GM19239 (cell line): Measurements from ENCODE around the gene C2CD5.
"Not testable (repeated sequence)": the region's sequence is repeated elsewhere in the genome, so short reads cannot be mapped to it uniquely, and the experiment has no call there.

Experiments used
- DNase-seq: peaks from one replicate; pipeline ENCODE4 v3.0.0; 2011; ENCODE audit warnings: low spot score; ENCODE audit not compliant: insufficient read length
- FAIRE-seq: peaks from 2 replicates; lab custom pipeline; 2011; peaks lifted over from hg19 to GRCh38; lab: Jason Lieb, UNC

The C2CD5 gene

GRCh38 chr12:22544038-22544979, at the start of gene C2CD5:
Gene C2CD5 (minus strand): TSS chr12:22544542. CDS start chr12:22544150, 392 bp downstream.
- FAIRE-seq: peak; percentile 76
- DNase-seq: peak; percentile 60

- FAIRE-seq (no peak), DNase-seq (no peak)
These were observed 49.5 kb upstream of the C2CD5 start for GRCh38 chr12:22593864-22594263.

GRCh38 chr12:22588817-22589216, 44.5 kb upstream of the C2CD5 start:
- no peak for FAIRE-seq
- no peak for DNase-seq

GRCh38 chr12:22578328-22578727, 34.0 kb upstream of the C2CD5 start:
- FAIRE-seq (no peak), DNase-seq (no peak)

GRCh38 chr12:22577667-22578066, 33.3 kb upstream of the C2CD5 start:
- no peak for FAIRE-seq

GRCh38 chr12:22576473-22576872, 32.1 kb upstream of the C2CD5 start:
- DNase-seq (no peak), FAIRE-seq (no peak)

More at GRCh38 chr12:22577667-22578066, 33.3 kb upstream of the C2CD5 start:
- DNase-seq: no peak

- FAIRE-seq (no peak), DNase-seq (no peak)
These were observed 31.7 kb upstream of the C2CD5 start for GRCh38 chr12:22576065-22576464.

- FAIRE-seq (no peak), DNase-seq (no peak)
These were observed 30.6 kb upstream of the C2CD5 start for GRCh38 chr12:22574921-22575320.

GRCh38 chr12:22573181-22573580, 28.8 kb upstream of the C2CD5 start:
- no peak for DNase-seq
- FAIRE-seq: no peak

GRCh38 chr12:22569253-22569652, 24.9 kb upstream of the C2CD5 start:
- DNase-seq (no peak), FAIRE-seq (no peak)

GRCh38 chr12:22562036-22563028, 18.0 kb upstream of the C2CD5 start:
- no peak for FAIRE-seq

GRCh38 chr12:22554750-22555149, 10.4 kb upstream of the C2CD5 start:
- FAIRE-seq, DNase-seq: not testable (repeated sequence)

More at GRCh38 chr12:22562036-22563028, 18.0 kb upstream of the C2CD5 start:
- no peak for DNase-seq

- DNase-seq: no peak
- FAIRE-seq: no peak
These were observed 7.3 kb upstream of the C2CD5 start for GRCh38 chr12:22551624-22552023.

GRCh38 chr12:22545255-22545654, 913 bp upstream of the C2CD5 start:
- no peak for DNase-seq
- FAIRE-seq: no peak

GRCh38 chr12:22543246-22544037, 900 bp downstream of the C2CD5 start:
- DNase-seq (no peak), FAIRE-seq (peak; percentile 92)

- DNase-seq: no peak
- FAIRE-seq: peak; percentile 58
These were observed 2.7 kb downstream of the C2CD5 start for GRCh38 chr12:22541496-22542155.

- no peak for DNase-seq
- peak; percentile 47 for FAIRE-seq
These were observed 5.3 kb downstream of the C2CD5 start for GRCh38 chr12:22539055-22539454.

GRCh38 chr12:22538311-22538710, 6.0 kb downstream of the C2CD5 start:
- DNase-seq (no peak), FAIRE-seq (no peak)

GRCh38 chr12:22536971-22537544, 7.3 kb downstream of the C2CD5 start:
- DNase-seq (no peak), FAIRE-seq (no peak)
